ENCODE data around the gene C2orf49.
A peak's percentile ranks its signal among the peaks of the same experiment; 100 is the strongest.

The C2orf49 gene

GRCh38 chr2:105378276-105378840 lies 41.0 kb downstream of the C2orf49 start:
- no peak overlapping the region for H3K27ac ChIP-seq
- no peak for TF ChIP-seq CTCF (conservative IDR thresholded peaks at IDR 0.05)
- TF ChIP-seq ZFX (IDR thresholded peaks at IDR 0.05), result no peak

GRCh38 chr2:105378921-105379383 lies 41.6 kb downstream of the C2orf49 start:
- H3K27ac ChIP-seq, result no peak overlapping the region
- TF ChIP-seq ZFX (IDR thresholded peaks at IDR 0.05) (no peak), CTCF (conservative IDR thresholded peaks at IDR 0.05) (no peak)

GRCh38 chr2:105379741-105380186 lies 42.4 kb downstream of the C2orf49 start:
- H3K27ac ChIP-seq, result peak overlapping the region; percentile 75
- TF ChIP-seq CTCF (conservative IDR thresholded peaks at IDR 0.05) (no peak), ZFX (IDR thresholded peaks at IDR 0.05) (no peak)

- TF ChIP-seq ZFX (IDR thresholded peaks at IDR 0.05), result no peak
- TF ChIP-seq CTCF (conservative IDR thresholded peaks at IDR 0.05), result no peak
- peak overlapping the region; percentile 75 for H3K27ac ChIP-seq
Measured at GRCh38 chr2:105380432-105381100, 43.2 kb downstream of the C2orf49 start.

- TF ChIP-seq CTCF (conservative IDR thresholded peaks at IDR 0.05) (no peak), ZFX (IDR thresholded peaks at IDR 0.05) (no peak)
- H3K27ac ChIP-seq, result peak overlapping the region; percentile 11; the same call in 1 of the 2 replicates
Measured at GRCh38 chr2:105381101-105381668, 43.8 kb downstream of the C2orf49 start.

GRCh38 chr2:105382177-105382576 lies 44.8 kb downstream of the C2orf49 start:
- no peak overlapping the region for H3K27ac ChIP-seq
- no peak for TF ChIP-seq CTCF (conservative IDR thresholded peaks at IDR 0.05)
- no peak for TF ChIP-seq ZFX (IDR thresholded peaks at IDR 0.05)
